HG03280 (cell line): ENCODE results near the gene VPS52.

Experiments used
- ATAC-seq: cut with Tn5 transposase; IDR thresholded peaks from one replicate; pipeline ENCODE4 v1.9.1; 2021; ENCODE audit warnings: mild to moderate bottlenecking, moderate library complexity; ENCODE audit not compliant: unreplicated experiment

Gene VPS52

DNA sequence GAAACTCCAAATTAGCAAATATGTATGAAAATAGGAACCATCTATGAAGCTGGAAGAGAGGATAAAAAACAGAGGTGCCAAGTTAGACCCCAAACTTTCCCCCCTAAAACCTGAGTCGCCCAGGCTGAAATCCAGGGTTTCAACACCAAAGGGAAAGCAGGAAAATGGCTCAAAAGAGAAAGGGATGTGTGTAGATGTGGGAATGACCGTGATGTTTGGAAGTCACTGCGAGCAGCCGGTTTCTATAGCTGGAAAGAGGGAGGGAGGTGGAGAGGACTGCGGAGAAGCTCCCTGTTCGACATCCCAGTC, 58.9 kb downstream of the VPS52 start:
- ATAC-seq = no peak

DNA sequence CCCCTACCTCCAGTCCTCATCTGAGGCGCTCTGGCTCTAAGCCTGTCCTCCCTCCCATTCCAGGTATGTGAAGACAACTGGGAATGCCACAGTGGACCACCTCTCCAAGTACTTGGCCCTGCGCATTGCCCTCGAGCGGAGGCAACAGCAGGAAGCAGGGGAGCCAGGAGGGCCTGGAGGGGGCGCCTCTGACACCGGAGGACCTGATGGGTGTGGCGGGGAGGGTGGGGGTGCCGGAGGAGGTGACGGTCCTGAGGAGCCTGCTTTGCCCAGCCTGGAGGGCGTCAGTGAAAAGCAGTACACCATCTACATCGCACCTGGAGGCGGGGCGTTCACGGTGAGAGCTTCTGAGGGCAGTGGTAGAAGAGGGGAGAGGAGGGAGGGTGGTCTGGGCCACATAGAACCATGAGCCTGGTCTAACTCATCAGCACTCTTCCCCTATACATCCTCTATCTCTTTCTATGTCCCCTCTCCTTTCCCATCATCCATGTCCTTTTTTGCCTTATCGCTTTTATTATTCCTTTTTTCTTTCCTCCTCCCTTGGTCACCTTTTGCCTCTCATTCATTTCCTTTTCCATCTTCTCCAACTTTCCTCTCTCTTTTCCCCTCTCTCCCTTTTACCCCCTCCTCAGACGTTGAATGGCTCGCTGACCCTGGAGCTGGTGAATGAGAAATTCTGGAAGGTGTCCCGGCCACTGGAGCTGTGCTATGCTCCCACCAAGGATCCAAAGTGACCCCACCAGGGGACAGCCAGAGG, 59.8 kb downstream of the VPS52 start:
- no peak for ATAC-seq

- no peak for ATAC-seq
Measured at GRCh38 chr6:33211136-33211535, 60.5 kb downstream of the VPS52 start.

DNA sequence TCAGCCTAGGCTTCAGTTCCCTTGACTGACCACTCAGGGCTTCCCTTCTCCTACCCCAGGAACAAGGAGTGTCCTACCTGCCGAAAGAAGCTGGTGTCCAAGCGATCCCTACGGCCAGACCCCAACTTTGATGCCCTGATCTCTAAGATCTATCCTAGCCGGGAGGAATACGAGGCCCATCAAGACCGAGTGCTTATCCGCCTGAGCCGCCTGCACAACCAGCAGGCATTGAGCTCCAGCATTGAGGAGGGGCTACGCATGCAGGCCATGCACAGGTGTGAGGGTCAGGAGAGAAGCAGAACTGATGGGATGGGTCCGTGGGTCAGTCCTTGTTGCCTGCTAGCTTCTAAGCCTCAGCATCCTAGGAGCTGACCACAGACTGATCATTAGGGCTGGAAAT, 61.8 kb downstream of the VPS52 start:
- ATAC-seq = no peak

GRCh38 chr6:33208091-33208967, 63.3 kb downstream of the VPS52 start, which contains the start of gene RING1:
RING1 (plus strand) TSS chr6:33208500; CDS start chr6:33208823, 323 bp downstream.
- no peak for ATAC-seq

- ATAC-seq = no peak
Measured at GRCh38 chr6:33207552-33208090, 64.1 kb downstream of the VPS52 start.

DNA sequence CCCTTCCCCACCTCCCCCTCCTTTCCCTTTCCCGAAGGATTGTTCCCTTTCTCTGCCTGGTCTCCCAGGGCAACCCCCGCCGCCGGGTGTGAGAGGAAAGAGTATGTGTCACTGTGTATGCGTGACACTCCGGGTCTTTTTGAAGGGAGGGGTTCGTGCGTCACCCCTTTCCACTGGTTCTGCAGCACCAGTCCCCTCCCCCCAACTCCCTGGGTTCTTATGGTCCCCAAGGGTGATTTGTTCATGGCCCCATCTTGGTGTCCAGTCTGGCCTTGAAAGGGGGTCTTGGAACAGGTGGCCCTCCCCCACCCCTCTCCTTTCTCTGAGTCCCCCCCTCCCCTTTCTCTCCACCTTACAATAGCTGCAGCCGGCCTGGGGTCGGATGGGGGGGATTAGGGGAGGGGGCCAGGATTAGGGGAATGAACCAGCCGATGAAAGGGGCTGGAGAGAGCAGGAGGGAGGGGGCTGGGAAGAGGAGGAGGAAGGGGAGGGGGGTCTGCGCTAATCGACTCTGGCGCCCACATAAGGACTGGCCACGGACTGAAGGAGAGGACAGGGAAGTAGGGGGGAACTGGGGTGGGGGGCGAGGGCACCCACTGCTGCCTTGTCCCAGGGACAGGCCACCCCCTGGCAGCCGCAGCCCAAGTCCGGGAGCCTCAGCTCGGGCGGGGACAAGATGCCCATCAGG, 64.7 kb downstream of the VPS52 start:
- ATAC-seq = no peak

- ATAC-seq = no peak
Measured at GRCh38 chr6:33206027-33206863, 65.4 kb downstream of the VPS52 start.

GRCh38 chr6:33205191-33206026, 66.3 kb downstream of the VPS52 start:
- no peak for ATAC-seq

DNA sequence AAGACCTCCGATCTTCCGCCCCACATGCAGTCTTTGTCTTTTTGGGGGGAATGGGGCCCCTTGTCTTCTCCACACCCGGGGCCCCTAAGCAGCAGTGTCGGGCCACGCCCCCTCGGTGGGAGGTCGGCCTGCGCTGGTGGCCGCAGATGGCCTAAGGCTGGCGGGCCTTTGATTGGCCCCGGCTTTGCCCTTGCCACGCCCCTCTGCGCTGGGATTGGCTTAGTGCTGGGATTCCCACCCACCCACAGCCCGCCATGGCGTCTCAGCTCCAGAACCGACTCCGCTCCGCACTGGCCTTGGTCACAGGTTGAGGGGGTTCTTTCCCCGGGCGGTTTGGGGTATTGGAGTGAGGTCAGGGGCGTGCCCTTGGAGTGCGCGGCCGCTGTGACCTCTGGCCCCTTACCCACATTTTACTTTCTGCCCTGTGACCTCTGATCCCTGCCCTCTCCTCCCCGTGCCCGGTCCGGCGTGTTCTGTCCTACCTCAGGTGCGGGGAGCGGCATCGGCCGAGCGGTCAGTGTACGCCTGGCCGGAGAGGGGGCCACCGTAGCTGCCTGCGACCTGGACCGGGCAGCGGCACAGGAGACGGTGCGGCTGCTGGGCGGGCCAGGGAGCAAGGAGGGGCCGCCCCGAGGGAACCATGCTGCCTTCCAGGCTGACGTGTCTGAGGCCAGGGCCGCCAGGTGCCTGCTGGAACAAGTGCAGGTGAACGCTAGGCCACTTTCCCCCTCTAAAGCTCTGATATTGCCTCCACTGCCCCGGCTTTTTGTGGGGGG, 67.1 kb downstream of the VPS52 start, which contains the start of gene HSD17B8:
Gene HSD17B8 (plus strand): TSS at position 241 of the 776 bp plus-strand sequence. CDS start 14 bp downstream, at position 255.
- ATAC-seq = peak; percentile 50

- no peak for ATAC-seq
Measured at GRCh38 chr6:33204165-33204414, 67.6 kb downstream of the VPS52 start.

DNA sequence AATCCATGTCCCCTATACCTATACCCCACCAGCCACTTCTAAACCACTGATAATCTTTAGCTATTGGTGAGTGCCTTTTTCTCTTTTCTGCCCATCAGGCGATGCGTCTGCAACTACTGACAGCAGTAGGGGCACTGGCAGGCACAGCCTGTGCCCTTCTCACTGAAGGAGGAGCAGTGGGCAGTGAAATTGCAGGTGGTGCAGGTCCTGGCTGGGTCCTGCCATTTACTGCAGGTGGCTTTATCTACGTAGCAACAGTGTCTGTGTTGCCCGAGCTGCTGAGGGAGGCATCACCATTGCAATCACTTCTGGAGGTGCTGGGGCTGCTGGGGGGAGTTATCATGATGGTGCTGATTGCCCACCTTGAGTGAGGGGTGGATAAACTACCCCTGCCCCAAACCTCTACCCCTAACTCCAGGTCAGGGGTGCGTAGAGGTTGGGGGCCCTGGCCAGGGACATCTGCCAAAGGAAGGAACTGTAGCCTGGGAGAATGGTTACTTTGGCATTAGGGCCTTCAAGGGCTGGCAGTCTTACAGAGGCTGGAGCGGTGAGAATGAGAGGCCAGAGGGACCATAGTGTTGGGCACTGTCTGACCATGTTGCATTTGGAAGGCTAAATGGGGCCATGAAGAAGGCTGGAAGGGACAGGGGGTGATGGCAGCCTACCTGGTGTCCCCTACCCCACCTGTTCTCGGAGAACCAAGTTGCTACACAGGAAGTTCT, 68.1 kb downstream of the VPS52 start:
- no peak for ATAC-seq

DNA sequence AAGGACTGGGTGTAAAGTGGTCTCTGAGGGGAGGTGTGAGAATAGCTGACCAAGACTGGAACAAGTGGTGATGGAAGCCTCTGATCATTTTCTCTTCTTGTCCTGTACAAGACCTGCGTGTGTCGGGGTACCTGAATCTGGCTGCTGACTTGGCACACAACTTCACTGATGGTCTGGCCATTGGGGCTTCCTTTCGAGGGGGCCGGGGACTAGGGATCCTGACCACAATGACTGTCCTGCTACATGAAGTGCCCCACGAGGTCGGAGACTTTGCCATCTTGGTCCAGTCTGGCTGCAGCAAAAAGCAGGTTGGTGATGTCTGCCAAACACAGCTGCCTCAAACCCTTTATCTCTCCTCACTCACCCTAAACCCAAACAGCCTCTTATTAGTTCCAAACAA, 68.9 kb downstream of the VPS52 start:
- ATAC-seq = no peak

- ATAC-seq = no peak
Measured at GRCh38 chr6:33201935-33202334, 69.7 kb downstream of the VPS52 start.

DNA sequence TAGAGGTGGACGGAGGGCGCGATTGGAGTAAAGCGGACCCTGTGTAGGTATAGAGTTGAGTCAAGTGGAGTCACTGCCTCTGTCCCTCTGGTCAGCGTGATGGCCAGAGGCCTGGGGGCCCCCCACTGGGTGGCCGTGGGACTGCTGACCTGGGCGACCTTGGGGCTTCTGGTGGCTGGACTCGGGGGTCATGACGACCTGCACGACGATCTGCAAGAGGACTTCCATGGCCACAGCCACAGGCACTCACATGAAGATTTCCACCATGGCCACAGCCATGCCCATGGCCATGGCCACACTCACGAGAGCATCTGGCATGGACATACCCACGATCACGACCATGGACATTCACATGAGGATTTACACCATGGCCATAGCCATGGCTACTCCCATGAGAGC, 70.5 kb downstream of the VPS52 start:
- no peak for ATAC-seq
